GM12873 (cell line): ENCODE data around the gene RNF222.

Experiments
- CTCF ChIP-seq: IDR thresholded peaks from 2 replicates; pipeline ENCODE4 v1.5.1; 2012; ENCODE audit warnings: low read depth, mild to moderate bottlenecking, moderate library complexity, low read length, control low read depth; ENCODE audit not compliant: insufficient read depth; ENCODE audit errors: missing control alignments

The RNF222 gene

GRCh38 chr17:8365143-8365542, 32.5 kb downstream of the RNF222 start:
- no peak for TF ChIP-seq CTCF

GRCh38 chr17:8362651-8363332, 34.8 kb downstream of the RNF222 start:
- no peak for TF ChIP-seq CTCF

- TF ChIP-seq CTCF, result no peak
Observed at GRCh38 chr17:8360751-8361150, 36.9 kb downstream of the RNF222 start.

- no peak for TF ChIP-seq CTCF
Observed at GRCh38 chr17:8360260-8360659, 37.4 kb downstream of the RNF222 start.

- TF ChIP-seq CTCF, result no peak
Observed at GRCh38 chr17:8359769-8360168, 37.9 kb downstream of the RNF222 start.

GRCh38 chr17:8357910-8358309, 39.7 kb downstream of the RNF222 start:
- no peak for TF ChIP-seq CTCF

GRCh38 chr17:8354236-8354635, 43.4 kb downstream of the RNF222 start:
- no peak for TF ChIP-seq CTCF
